WTC11 (cell line): ENCODE data around the gene CAMKMT. TPM values are rescaled to one million over a fixed set of nuclear protein-coding genes. Genes with fewer than 3 reads are reported as not detected.

Experiments
- ATAC-seq: fragments of 200-7000 bp; cut with Tn5 transposase; 2 replicates; pipeline ENCODE4 v1.10.0; 2021; ENCODE audit warnings: mild to moderate bottlenecking, moderate library complexity
- CTCF ChIA-PET: fragments of 300-600 bp; sonication (Branson Sonifier 250); formaldehyde crosslinking; loops from one replicate; lab custom pipeline; 2021; ENCODE audit warnings: antibody characterized with exemption; lab: Charles Lee
- POLR2A ChIA-PET: fragments of 350-600 bp; sonication (Branson Sonifier 250); formaldehyde crosslinking; loops from one replicate; lab custom pipeline; 2021; ENCODE audit warnings: antibody characterized with exemption; lab: Charles Lee
- DNase-seq: peaks from one replicate; pipeline ENCODE4 v3.0.0; 2021; ENCODE audit warnings: low spot score
- H3K27ac Mint-ChIP-seq: 2 replicates; pipeline ENCODE4 v1.8.0; 2021; ENCODE audit warnings: mixed read lengths
- H3K27me3 Mint-ChIP-seq: 2 replicates; pipeline ENCODE4 v1.8.0; 2021; ENCODE audit warnings: low read depth, mild to moderate bottlenecking, moderate library complexity, mixed read lengths
- H3K36me3 Mint-ChIP-seq: 2 replicates; pipeline ENCODE4 v1.8.0; 2021; ENCODE audit warnings: mixed read lengths
- H3K4me1 Mint-ChIP-seq: 2 replicates; pipeline ENCODE4 v1.8.0; 2022; ENCODE audit warnings: mixed read lengths
- H3K4me3 Mint-ChIP-seq: 2 replicates; pipeline ENCODE4 v1.8.0; 2021; ENCODE audit warnings: mild to moderate bottlenecking, moderate library complexity, mixed read lengths
- H3K9me3 Mint-ChIP-seq: 2 replicates; pipeline ENCODE4 v1.8.0; 2021; ENCODE audit warnings: mixed read lengths
- AR ChIP-seq: fragments of 250-450 bp; sonication (Bioruptor Pico); IDR thresholded peaks from 2 replicates; pipeline ENCODE4 v1.9.0; 2021; ENCODE audit warnings: mild to moderate bottlenecking
- CBFB ChIP-seq: sonication (generic); formaldehyde crosslinking; IDR thresholded peaks from 2 replicates; pipeline ENCODE4 v1.8.1; 2022; ENCODE audit warnings: mild to moderate bottlenecking, low read depth, missing genetic modification reagents
- CTCF ChIP-seq: fragments of 200-600 bp; IDR thresholded peaks from 2 replicates; pipeline ENCODE4 v1.8.0; 2022; ENCODE audit warnings: antibody characterized with exemption
- E2F5 ChIP-seq: sonication (generic); formaldehyde crosslinking; IDR thresholded peaks from 2 replicates; pipeline ENCODE4 v1.8.1; 2022; ENCODE audit warnings: mild to moderate bottlenecking, moderate library complexity, missing genetic modification reagents
- HMGA2 ChIP-seq: fragments of 250-450 bp; sonication (Bioruptor Pico); IDR thresholded peaks from 2 replicates; pipeline ENCODE4 v1.4.0; 2021; ENCODE audit warnings: mild to moderate bottlenecking, moderate library complexity
- JAZF1 ChIP-seq: fragments of 250-450 bp; sonication (Bioruptor Pico); IDR thresholded peaks from 2 replicates; pipeline ENCODE4 v1.9.0; 2021; ENCODE audit warnings: moderate library complexity, mild to moderate bottlenecking, inconsistent platforms
- MXD4 ChIP-seq: fragments of 250-450 bp; sonication (Bioruptor Pico); IDR thresholded peaks from 2 replicates; pipeline ENCODE4 v1.8.0; 2021; ENCODE audit warnings: mild to moderate bottlenecking, moderate library complexity, borderline replicate concordance
- NFE2L1 ChIP-seq: sonication (generic); formaldehyde crosslinking; IDR thresholded peaks from 2 replicates; pipeline ENCODE4 v1.8.1; 2023; ENCODE audit warnings: missing genetic modification reagents
- SOX15 ChIP-seq: fragments of 250-450 bp; sonication (Bioruptor Pico); IDR thresholded peaks from 2 replicates; pipeline ENCODE4 v1.9.0; 2021; ENCODE audit warnings: mild to moderate bottlenecking
- STAT6 ChIP-seq: sonication (generic); formaldehyde crosslinking; conservative IDR thresholded peaks from 2 replicates; pipeline ENCODE4 v1.8.1; 2023; ENCODE audit warnings: mild to moderate bottlenecking, low read depth, missing genetic modification reagents, moderate library complexity
- TEAD4 ChIP-seq: sonication (generic); formaldehyde crosslinking; IDR thresholded peaks from 2 replicates; pipeline ENCODE4 v1.8.0; 2022; ENCODE audit warnings: mild to moderate bottlenecking, missing genetic modification reagents
- ZBTB43 ChIP-seq: sonication (generic); formaldehyde crosslinking; IDR thresholded peaks from 2 replicates; pipeline ENCODE4 v1.8.1; 2023; ENCODE audit warnings: mild to moderate bottlenecking, missing genetic modification reagents
- ZMAT4 ChIP-seq: fragments of 250-450 bp; sonication (Bioruptor Pico); IDR thresholded peaks from 2 replicates; pipeline ENCODE4 v1.9.0; 2021; ENCODE audit warnings: mild to moderate bottlenecking
- ZNF121 ChIP-seq: sonication (generic); formaldehyde crosslinking; IDR thresholded peaks from 2 replicates; pipeline ENCODE4 v1.8.0; 2023; ENCODE audit warnings: missing genetic modification reagents
- ZNF396 ChIP-seq: fragments of 250-450 bp; sonication (Bioruptor Pico); IDR thresholded peaks from 2 replicates; pipeline ENCODE4 v1.8.0; 2021; ENCODE audit warnings: mild to moderate bottlenecking, moderate library complexity, borderline replicate concordance
- ZNF425 ChIP-seq: fragments of 250-450 bp; sonication (Bioruptor Pico); conservative IDR thresholded peaks from 2 replicates; pipeline ENCODE4 v1.9.0; 2021; ENCODE audit warnings: mild to moderate bottlenecking
- total RNA-seq: library from RNA; stranded (reverse); gene quantifications from 3 replicates; pipeline ENCODE4 v1.2.3, GENCODE V29; 2021

CAMKMT gene
- total RNA-seq, 1 experiment from 2014 or later, result 20.6 TPM

- no peak for TF ChIP-seq ZNF425 (CRISPR knock-in tag)
- no peak for TF ChIP-seq CTCF
- TF ChIP-seq TEAD4, result no peak
- TF ChIP-seq HMGA2 (CRISPR knock-in tag), result no peak
- no peak for TF ChIP-seq CBFB (CRISPR knock-in tag)
- TF ChIP-seq, all 79 proteins: peak for 0
Observed at GRCh38 chr2:44326548-44327264, 35.0 kb upstream of the CAMKMT start (continued).

- ATAC-seq, result no peak
- no peaks in the 10 kb centered on the region for H3K4me1 Mint-ChIP-seq
- no peaks in the 10 kb centered on the region for H3K9me3 Mint-ChIP-seq
- no peak for TF ChIP-seq E2F5 (CRISPR knock-in tag)
- no peak for TF ChIP-seq ZNF425 (CRISPR knock-in tag)
- no peak for TF ChIP-seq NFE2L1 (CRISPR knock-in tag)
- TF ChIP-seq ZNF121, result no peak
- no peak for TF ChIP-seq ZMAT4 (CRISPR knock-in tag)
- TF ChIP-seq ZNF396 (CRISPR knock-in tag), result no peak
- TF ChIP-seq STAT6 (CRISPR knock-in tag), result no peak
- no peak for TF ChIP-seq MXD4
- peaks cover 19% of the 10 kb centered on the region for H3K36me3 Mint-ChIP-seq
- no peak for DNase-seq
- CTCF ChIA-PET, result no interaction called here
- H3K4me3 Mint-ChIP-seq, result no peak overlapping the region
- H3K27me3 Mint-ChIP-seq, result no peaks in the 10 kb centered on the region
- POLR2A ChIA-PET, result no interaction called here
- no peak overlapping the region for H3K27ac Mint-ChIP-seq
Observed at GRCh38 chr2:44328750-44329149, 33.0 kb upstream of the CAMKMT start.

GRCh38 chr2:44329343-44329742, 32.4 kb upstream of the CAMKMT start:
- Mint-ChIP-seq H3K4me1 (no peaks in the 10 kb centered on the region), H3K27ac (no peak overlapping the region), H3K4me3 (no peak overlapping the region), H3K27me3 (no peaks in the 10 kb centered on the region), H3K36me3 (peaks cover 16% of the 10 kb centered on the region), H3K9me3 (no peaks in the 10 kb centered on the region)
- no peak for ATAC-seq
- CTCF ChIA-PET, result interaction anchor here (0.6 to 1.0 kb wide), 2 partner anchors 34 to 151 kb away, joined by 3 read pairs; no protein-coding TSS in a partner anchor
- POLR2A ChIA-PET, result no interaction called here
- DNase-seq, result no peak
- TF ChIP-seq SOX15 (CRISPR knock-in tag), result no peak
- no peak for TF ChIP-seq JAZF1 (CRISPR knock-in tag)
- no peak for TF ChIP-seq ZBTB43 (CRISPR knock-in tag)
- TF ChIP-seq AR (CRISPR knock-in tag), result no peak
- no peak for TF ChIP-seq E2F5 (CRISPR knock-in tag)
